ENCODE data around the gene IFITM5.

The IFITM5 gene

DNA sequence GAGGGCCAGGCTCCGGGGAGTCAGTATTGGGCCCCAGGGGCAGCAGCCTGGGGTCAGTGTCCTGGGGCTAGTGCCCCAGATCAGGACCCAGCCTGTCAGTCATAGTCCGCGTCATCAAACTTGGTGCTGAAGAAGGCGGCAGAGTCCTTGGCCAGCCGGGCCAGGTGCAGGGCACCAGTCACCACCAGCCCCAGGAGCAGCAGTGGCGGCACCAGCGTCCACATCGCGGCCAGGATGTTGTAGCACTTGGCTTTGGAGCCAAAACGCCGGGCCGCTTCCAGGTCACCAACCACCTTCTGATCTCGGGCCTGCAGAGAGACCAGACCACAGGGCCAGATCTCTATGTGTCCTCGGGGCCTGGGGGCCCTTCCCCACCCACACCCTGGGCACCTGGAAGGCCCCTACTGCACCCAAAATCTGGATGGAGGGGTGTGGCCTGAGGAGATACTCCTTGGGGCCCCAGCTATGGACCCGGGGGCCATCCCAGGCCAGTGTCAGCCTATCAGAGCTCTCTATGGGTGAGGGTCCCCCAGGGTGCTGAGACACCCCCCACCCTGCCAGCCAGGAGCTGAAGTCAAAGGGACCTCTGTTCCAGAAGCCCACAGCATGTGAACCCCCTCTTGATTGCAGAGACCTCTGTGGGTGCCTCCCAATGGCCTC, 790 bp downstream of the IFITM5 start:
- H2AFZ ChIP-seq (ENCODE audit: low read length, unreplicated experiment), result no peak overlapping the region
- no peak overlapping the region for H3K27ac ChIP-seq (ENCODE audit: low read depth, low read length)
- no peaks in the 10 kb centered on the region for H3K79me2 ChIP-seq (ENCODE audit: control insufficient read depth, insufficient read depth, low read length, unreplicated experiment)
- no peaks in the 10 kb centered on the region for H3K36me3 ChIP-seq (ENCODE audit: insufficient read depth, low read length)
- no peaks in the 10 kb centered on the region for H3K4me1 ChIP-seq (ENCODE audit: control insufficient read depth, insufficient read depth, low read length, unreplicated experiment)
- H3K27me3 ChIP-seq (ENCODE audit: insufficient read depth, low read length), result peaks cover 3% of the 10 kb centered on the region; the same call in 1 of the 2 replicates
- H3K4me3 ChIP-seq (ENCODE audit: low read depth, low read length), result no peak overlapping the region

- H3K27me3 ChIP-seq (ENCODE audit: insufficient read depth, low read length), result peaks cover 3% of the 10 kb centered on the region; the same call in 1 of the 2 replicates
- H3K79me2 ChIP-seq (ENCODE audit: control insufficient read depth, insufficient read depth, low read length, unreplicated experiment), result no peaks in the 10 kb centered on the region
- H2AFZ ChIP-seq (ENCODE audit: low read length, unreplicated experiment), result no peak overlapping the region
- no peak overlapping the region for H3K4me3 ChIP-seq (ENCODE audit: low read depth, low read length)
- H3K4me1 ChIP-seq (ENCODE audit: control insufficient read depth, insufficient read depth, low read length, unreplicated experiment), result no peaks in the 10 kb centered on the region
- H3K27ac ChIP-seq (ENCODE audit: low read depth, low read length), result no peak overlapping the region
- no peaks in the 10 kb centered on the region for H3K36me3 ChIP-seq (ENCODE audit: insufficient read depth, low read length)
These were observed 1.5 kb downstream of the IFITM5 start for GRCh38 chr11:297586-298405.

DNA sequence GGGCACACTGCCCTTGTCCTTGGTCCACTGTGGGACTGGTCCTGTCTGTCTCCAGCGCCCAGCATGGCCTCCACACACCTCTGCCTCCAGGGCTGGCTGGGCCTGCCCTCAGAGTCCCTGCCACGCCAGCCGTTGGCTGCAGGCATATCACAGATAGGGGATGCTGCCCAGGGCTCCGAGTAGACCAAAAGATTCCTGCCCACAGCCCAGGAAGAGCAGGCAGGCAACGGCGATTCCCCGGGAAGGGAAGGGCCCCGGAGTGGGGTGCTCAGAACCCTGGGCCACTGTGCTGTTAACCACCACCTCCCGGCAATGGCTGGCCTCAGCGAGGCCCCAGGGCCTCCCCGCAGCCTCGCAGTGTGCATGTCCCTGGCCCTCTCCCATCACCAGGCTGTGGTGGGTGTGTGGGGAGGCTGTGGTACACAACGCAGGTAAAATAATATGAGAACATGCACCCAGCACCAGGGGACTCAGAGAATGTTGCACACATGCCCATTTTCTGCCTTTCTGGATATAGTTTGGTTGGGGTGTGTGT, 2.2 kb downstream of the IFITM5 start:
- H3K27me3 ChIP-seq (ENCODE audit: insufficient read depth, low read length), result peaks cover 3% of the 10 kb centered on the region; the same call in 1 of the 2 replicates
- H3K27ac ChIP-seq (ENCODE audit: low read depth, low read length), result no peak overlapping the region
- H2AFZ ChIP-seq (ENCODE audit: low read length, unreplicated experiment), result no peak overlapping the region

DNA sequence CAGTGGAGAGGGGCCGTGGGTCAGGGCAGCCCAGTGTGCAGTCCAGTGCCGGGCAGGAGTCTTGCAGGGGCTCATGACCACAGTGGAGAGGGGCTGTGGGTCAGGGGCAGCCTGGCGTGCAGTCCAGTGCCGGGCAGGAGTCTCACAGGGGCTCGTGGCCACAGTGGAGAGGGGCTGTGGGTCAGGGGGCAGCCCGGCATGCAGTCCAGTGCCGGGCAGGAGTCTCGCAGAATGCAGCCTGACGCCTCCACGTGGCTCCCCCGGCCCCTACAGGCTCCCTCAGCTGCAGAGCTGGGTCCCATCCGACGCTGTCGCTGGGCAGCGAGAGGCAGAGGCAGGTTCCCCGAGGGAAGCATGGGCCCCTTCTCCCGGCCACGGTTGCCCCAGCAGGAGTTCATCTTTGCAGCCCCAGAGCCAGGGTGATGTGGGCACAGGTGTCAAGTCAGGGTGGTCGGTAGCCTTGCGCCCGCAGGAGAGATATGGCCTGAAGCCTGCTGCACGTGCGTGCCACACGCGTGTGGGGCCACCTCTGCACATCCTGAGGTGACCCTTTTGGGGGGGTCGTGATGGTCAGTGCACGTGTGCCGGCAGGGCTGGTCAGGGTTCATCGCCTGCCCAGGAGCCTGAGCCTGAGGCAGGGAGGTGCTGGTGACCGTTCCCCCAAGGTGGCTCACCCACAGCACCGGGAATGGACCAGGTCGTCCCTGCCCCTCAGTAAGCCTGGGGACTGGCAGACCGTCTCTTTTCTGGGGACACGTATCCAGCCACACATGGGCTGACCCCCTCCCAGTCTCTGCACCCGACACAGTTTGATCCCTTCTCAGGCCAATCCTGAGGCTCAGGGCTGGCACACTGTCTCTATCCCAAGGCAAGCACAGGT, 2.9 kb downstream of the IFITM5 start:
- no peaks in the 10 kb centered on the region for H3K36me3 ChIP-seq (ENCODE audit: insufficient read depth, low read length)
- H3K27me3 ChIP-seq (ENCODE audit: insufficient read depth, low read length), result peaks cover 3% of the 10 kb centered on the region; the same call in 1 of the 2 replicates
- no peaks in the 10 kb centered on the region for H3K4me1 ChIP-seq (ENCODE audit: control insufficient read depth, insufficient read depth, low read length, unreplicated experiment)
- H3K4me3 ChIP-seq (ENCODE audit: low read depth, low read length), result no peak overlapping the region
- H2AFZ ChIP-seq (ENCODE audit: low read length, unreplicated experiment), result no peak overlapping the region
- no peaks in the 10 kb centered on the region for H3K79me2 ChIP-seq (ENCODE audit: control insufficient read depth, insufficient read depth, low read length, unreplicated experiment)
- no peak overlapping the region for H3K27ac ChIP-seq (ENCODE audit: low read depth, low read length)

More for the DNA sequence above, 2.2 kb downstream of the IFITM5 start:
- H3K4me3 ChIP-seq (ENCODE audit: low read depth, low read length), result no peak overlapping the region
- no peaks in the 10 kb centered on the region for H3K79me2 ChIP-seq (ENCODE audit: control insufficient read depth, insufficient read depth, low read length, unreplicated experiment)
- H3K4me1 ChIP-seq (ENCODE audit: control insufficient read depth, insufficient read depth, low read length, unreplicated experiment), result no peaks in the 10 kb centered on the region
- H3K36me3 ChIP-seq (ENCODE audit: insufficient read depth, low read length), result no peaks in the 10 kb centered on the region

- H3K79me2 ChIP-seq (ENCODE audit: control insufficient read depth, insufficient read depth, low read length, unreplicated experiment), result no peaks in the 10 kb centered on the region
- no peaks in the 10 kb centered on the region for H3K4me1 ChIP-seq (ENCODE audit: control insufficient read depth, insufficient read depth, low read length, unreplicated experiment)
- H3K4me3 ChIP-seq (ENCODE audit: low read depth, low read length), result no peak overlapping the region
- no peak overlapping the region for H2AFZ ChIP-seq (ENCODE audit: low read length, unreplicated experiment)
- no peak overlapping the region for H3K27ac ChIP-seq (ENCODE audit: low read depth, low read length)
- no peaks in the 10 kb centered on the region for H3K36me3 ChIP-seq (ENCODE audit: insufficient read depth, low read length)
- peaks cover 3% of the 10 kb centered on the region; the same call in 1 of the 2 replicates for H3K27me3 ChIP-seq (ENCODE audit: insufficient read depth, low read length)
These were observed 3.8 kb downstream of the IFITM5 start for GRCh38 chr11:295351-296170.

DNA sequence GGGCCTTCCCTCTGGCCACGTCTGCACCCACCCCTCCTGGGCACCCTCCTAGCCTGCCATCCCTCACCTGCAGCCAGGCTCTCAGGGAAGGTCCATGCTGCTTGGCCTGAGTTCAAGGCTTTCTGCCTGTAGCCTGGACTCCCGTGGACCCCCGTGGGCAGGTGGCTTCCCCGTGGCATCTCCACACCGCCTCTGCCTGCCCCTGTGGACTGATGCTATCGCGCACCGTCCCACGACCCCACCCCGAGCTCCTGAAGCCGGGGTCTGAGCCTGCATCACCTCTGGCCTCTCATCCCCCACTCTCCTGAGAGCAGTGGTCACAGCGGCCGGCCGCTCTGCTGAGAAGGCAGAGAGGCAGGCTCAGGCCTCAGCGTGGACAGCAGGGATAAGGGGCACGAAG, 4.5 kb downstream of the IFITM5 start:
- H3K79me2 ChIP-seq (ENCODE audit: control insufficient read depth, insufficient read depth, low read length, unreplicated experiment), result no peaks in the 10 kb centered on the region
- no peaks in the 10 kb centered on the region for H3K36me3 ChIP-seq (ENCODE audit: insufficient read depth, low read length)
- H3K4me1 ChIP-seq (ENCODE audit: control insufficient read depth, insufficient read depth, low read length, unreplicated experiment), result no peaks in the 10 kb centered on the region
- no peak overlapping the region for H2AFZ ChIP-seq (ENCODE audit: low read length, unreplicated experiment)
- H3K4me3 ChIP-seq (ENCODE audit: low read depth, low read length), result no peak overlapping the region
- no peaks in the 10 kb centered on the region; the same call in 1 of the 2 replicates for H3K27me3 ChIP-seq (ENCODE audit: insufficient read depth, low read length)
- H3K27ac ChIP-seq (ENCODE audit: low read depth, low read length), result no peak overlapping the region

- Histone ChIP-seq H3K4me1 (ENCODE audit: control insufficient read depth, insufficient read depth, low read length, unreplicated experiment) (peaks cover 3% of the 10 kb centered on the region), H3K79me2 (ENCODE audit: control insufficient read depth, insufficient read depth, low read length, unreplicated experiment) (no peaks in the 10 kb centered on the region), H3K27ac (ENCODE audit: low read depth, low read length) (no peak overlapping the region), H3K27me3 (ENCODE audit: insufficient read depth, low read length) (no peaks in the 10 kb centered on the region), H3K4me3 (ENCODE audit: low read depth, low read length) (no peak overlapping the region), H3K36me3 (ENCODE audit: insufficient read depth, low read length) (no peaks in the 10 kb centered on the region), H2AFZ (ENCODE audit: low read length, unreplicated experiment) (no peak overlapping the region)
These were observed 5.3 kb downstream of the IFITM5 start for GRCh38 chr11:293852-294661.

- Histone ChIP-seq H3K27ac (ENCODE audit: low read depth, low read length) (no peak overlapping the region), H3K4me1 (ENCODE audit: control insufficient read depth, insufficient read depth, low read length, unreplicated experiment) (peaks cover 3% of the 10 kb centered on the region), H3K4me3 (ENCODE audit: low read depth, low read length) (no peak overlapping the region), H3K36me3 (ENCODE audit: insufficient read depth, low read length) (no peaks in the 10 kb centered on the region), H3K79me2 (ENCODE audit: control insufficient read depth, insufficient read depth, low read length, unreplicated experiment) (no peaks in the 10 kb centered on the region), H2AFZ (ENCODE audit: low read length, unreplicated experiment) (no peak overlapping the region), H3K27me3 (ENCODE audit: insufficient read depth, low read length) (no peaks in the 10 kb centered on the region)
These were observed 6.0 kb downstream of the IFITM5 start for GRCh38 chr11:293271-293851.

All from ACC112 (cell line).